OCI-LY1 (cell line): ENCODE results near the gene CAMK2D.

Experiments
- H2AFZ ChIP-seq: fragments of 200-600 bp; sonication (generic), shearing (Covaris generic); 2 replicates; pipeline ENCODE4 v1.6.0; 2014; ENCODE audit warnings: antibody characterized with exemption, mild to moderate bottlenecking, low read length
- H3F3A ChIP-seq: fragments of 200-600 bp; sonication (generic), shearing (Covaris generic); 2 replicates; pipeline ENCODE4 v1.6.0; 2014; ENCODE audit warnings: mild to moderate bottlenecking, antibody characterized with exemption, low read length, moderate library complexity; ENCODE audit not compliant: insufficient read depth
- H3K27ac ChIP-seq: fragments of 200-600 bp; sonication (generic); 2 replicates; pipeline ENCODE4 v1.5.1; 2014; ENCODE audit warnings: low read length, mixed run types, mild to moderate bottlenecking, low read depth; ENCODE audit not compliant: poor library complexity, severe bottlenecking
- H3K27me3 ChIP-seq: fragments of 200-600 bp; sonication (generic); 2 replicates; pipeline ENCODE4 v1.6.0; 2014; ENCODE audit warnings: antibody characterized with exemption, mild to moderate bottlenecking, low read length, moderate library complexity; ENCODE audit not compliant: insufficient read depth
- H3K36me3 ChIP-seq: fragments of 200-600 bp; sonication (generic); 2 replicates; pipeline ENCODE4 v1.6.1; 2014; ENCODE audit warnings: mild to moderate bottlenecking, antibody characterized with exemption, low read length, moderate library complexity, mixed read lengths; ENCODE audit not compliant: insufficient read depth
- H3K4me1 ChIP-seq: fragments of 200-600 bp; sonication (generic); 2 replicates; pipeline ENCODE4 v1.5.1; 2014; ENCODE audit warnings: mild to moderate bottlenecking, low read length, moderate library complexity; ENCODE audit not compliant: insufficient read depth, severe bottlenecking
- H3K4me2 ChIP-seq: fragments of 200-600 bp; sonication (generic), shearing (Covaris generic); 2 replicates; pipeline ENCODE4 v1.6.1; 2014; ENCODE audit warnings: low read length
- H3K4me3 ChIP-seq: fragments of 200-600 bp; sonication (generic); 2 replicates; pipeline ENCODE4 v1.5.1; 2014; ENCODE audit warnings: low read length, low read depth, mild to moderate bottlenecking, mixed read lengths; ENCODE audit not compliant: poor library complexity, severe bottlenecking
- H3K79me2 ChIP-seq: fragments of 200-600 bp; shearing (Covaris generic); 2 replicates; pipeline ENCODE4 v1.6.1; 2016; ENCODE audit warnings: mixed run types, low read length, mixed read lengths; ENCODE audit not compliant: insufficient read depth
- H3K9ac ChIP-seq: fragments of 200-600 bp; sonication (generic), shearing (Covaris generic); 2 replicates; pipeline ENCODE4 v1.6.1; 2014; ENCODE audit warnings: mild to moderate bottlenecking, low read length, mixed read lengths
- H3K9me2 ChIP-seq: fragments of 200-600 bp; sonication (generic), shearing (Covaris generic); 2 replicates; pipeline ENCODE4 v1.6.1; 2014; ENCODE audit warnings: low read depth, mild to moderate bottlenecking, low read length, mixed read lengths
- H3K9me3 ChIP-seq: fragments of 200-600 bp; shearing (Covaris generic); 2 replicates; pipeline ENCODE4 v1.6.1; 2014; ENCODE audit warnings: low read length, mixed read lengths
- H4K20me1 ChIP-seq: fragments of 200-600 bp; sonication (generic), shearing (Covaris generic); 2 replicates; pipeline ENCODE4 v1.6.0; 2016; ENCODE audit warnings: mild to moderate bottlenecking, low read length; ENCODE audit not compliant: insufficient read depth
- CTCF ChIP-seq: fragments of 200-600 bp; sonication (generic), shearing (Covaris generic); IDR thresholded peaks from 2 replicates; pipeline ENCODE4 v1.5.1; 2017; ENCODE audit warnings: mild to moderate bottlenecking, antibody characterized with exemption, low read length, moderate library complexity, mixed read lengths
- EZH2 ChIP-seq: fragments of 200-600 bp; sonication (generic), shearing (Covaris generic); IDR thresholded peaks from 2 replicates; pipeline ENCODE4 v1.8.0; 2017; ENCODE audit warnings: borderline replicate concordance, mixed run types, mild to moderate bottlenecking, antibody characterized with exemption, low read length, moderate library complexity, mixed read lengths

Gene CAMK2D

GRCh38 chr4:113406723-113407016 lies 354.9 kb downstream of the CAMK2D start:
- no peaks in the 10 kb centered on the region for H3K9me2 ChIP-seq
- H3K79me2 ChIP-seq: no peaks in the 10 kb centered on the region
- H3K9me3 ChIP-seq: no peaks in the 10 kb centered on the region
- no peaks in the 10 kb centered on the region for H4K20me1 ChIP-seq
- TF ChIP-seq EZH2 (no peak), CTCF (no peak)
- H3K4me1 ChIP-seq: no peaks in the 10 kb centered on the region
- H2AFZ ChIP-seq: no peak overlapping the region
- H3K4me3 ChIP-seq: no peak overlapping the region
- no peaks in the 10 kb centered on the region for H3F3A ChIP-seq
- H3K4me2 ChIP-seq: no peak overlapping the region
- H3K9ac ChIP-seq: no peak overlapping the region
- no peaks in the 10 kb centered on the region for H3K36me3 ChIP-seq
- no peaks in the 10 kb centered on the region for H3K27me3 ChIP-seq
- no peak overlapping the region for H3K27ac ChIP-seq

GRCh38 chr4:113405874-113406722 lies 355.4 kb downstream of the CAMK2D start:
- H3K27ac ChIP-seq: no peak overlapping the region
- H3K9ac ChIP-seq: no peak overlapping the region
- H3K79me2 ChIP-seq: no peaks in the 10 kb centered on the region
- TF ChIP-seq CTCF: no peak
- TF ChIP-seq EZH2: no peak
- H3K4me3 ChIP-seq: no peak overlapping the region
- no peaks in the 10 kb centered on the region for H3K4me1 ChIP-seq
- H2AFZ ChIP-seq: no peak overlapping the region
- no peaks in the 10 kb centered on the region for H3K9me3 ChIP-seq
- no peaks in the 10 kb centered on the region for H3K36me3 ChIP-seq
- no peaks in the 10 kb centered on the region for H3F3A ChIP-seq
- H4K20me1 ChIP-seq: no peaks in the 10 kb centered on the region
- no peaks in the 10 kb centered on the region for H3K27me3 ChIP-seq
- H3K4me2 ChIP-seq: no peak overlapping the region
- no peaks in the 10 kb centered on the region for H3K9me2 ChIP-seq

GRCh38 chr4:113404841-113405240 lies 356.7 kb downstream of the CAMK2D start:
- Histone ChIP-seq H3K9ac (no peak overlapping the region), H3K4me2 (no peak overlapping the region), H3K27ac (no peak overlapping the region), H3F3A (no peaks in the 10 kb centered on the region), H2AFZ (no peak overlapping the region), H3K36me3 (no peaks in the 10 kb centered on the region), H3K27me3 (no peaks in the 10 kb centered on the region), H3K79me2 (no peaks in the 10 kb centered on the region), H3K9me3 (no peaks in the 10 kb centered on the region), H3K9me2 (no peaks in the 10 kb centered on the region), H4K20me1 (no peaks in the 10 kb centered on the region), H3K4me3 (no peak overlapping the region), H3K4me1 (no peaks in the 10 kb centered on the region)
- no peak for TF ChIP-seq EZH2
- no peak for TF ChIP-seq CTCF
